Mesenchymal stem cell (in vitro differentiated cells and primary cell): ENCODE results near the gene LIN28B.

Source experiments
- DNase-seq: peaks from one replicate; pipeline ENCODE4 v3.0.0-alpha.2; 2013
- H2AFZ ChIP-seq: one replicate; pipeline ENCODE4 v1.6.1; 2013; ENCODE audit warnings: low read depth, mild to moderate bottlenecking, control low read depth, inconsistent platforms, low read length, moderate library complexity
- H2AK5ac ChIP-seq: 2 replicates; pipeline ENCODE4 v1.6.1; 2013; ENCODE audit warnings: low read length, moderate library complexity, mild to moderate bottlenecking, inconsistent platforms; ENCODE audit not compliant: severe bottlenecking
- H2BK120ac ChIP-seq: one replicate; pipeline ENCODE4 v1.6.1; 2013; ENCODE audit warnings: low read depth, mild to moderate bottlenecking, inconsistent platforms, low read length, moderate library complexity
- H2BK12ac ChIP-seq, 2 experiments: one replicate each; pipeline ENCODE4 v1.6.1; 2013; ENCODE audit warnings: inconsistent platforms in 2 of 2, low read length in 2 of 2, mild to moderate bottlenecking in 2 of 2, moderate library complexity in 2 of 2, control low read depth in 1 of 2
- H2BK15ac ChIP-seq: one replicate; pipeline ENCODE4 v1.6.1; 2013; ENCODE audit warnings: mild to moderate bottlenecking, low read depth, inconsistent platforms; ENCODE audit not compliant: poor library complexity, severe bottlenecking
- H2BK5ac ChIP-seq: 2 replicates; pipeline ENCODE4 v1.6.1; 2013; ENCODE audit warnings: low read depth, mild to moderate bottlenecking, low read length, control low read depth, inconsistent platforms; ENCODE audit not compliant: poor library complexity, severe bottlenecking
- H3K14ac ChIP-seq, 2 experiments: one replicate each; pipeline ENCODE4 v1.6.1; 2013; ENCODE audit warnings: inconsistent platforms in 2 of 2, low read length in 2 of 2, control low read depth in 1 of 2, mild to moderate bottlenecking in 1 of 2, moderate library complexity in 1 of 2
- H3K18ac ChIP-seq, 2 experiments: one replicate each; pipeline ENCODE4 v1.6.1; 2013; ENCODE audit warnings: inconsistent platforms in 2 of 2, low read length in 2 of 2, control low read depth in 1 of 2, low read depth in 1 of 2, mild to moderate bottlenecking in 1 of 2
- H3K23ac ChIP-seq, 2 experiments: one replicate each; pipeline ENCODE4 v1.6.1; 2013; ENCODE audit warnings: inconsistent platforms in 2 of 2, low read length in 2 of 2, mild to moderate bottlenecking in 2 of 2, moderate library complexity in 2 of 2, control low read depth in 1 of 2
- H3K27ac ChIP-seq: 2 replicates; pipeline ENCODE4 v1.5.1; 2013; ENCODE audit warnings: mild to moderate bottlenecking, moderate library complexity, low read length, control low read depth, inconsistent platforms; ENCODE audit not compliant: poor library complexity, severe bottlenecking
- H3K27me3 ChIP-seq, 2 experiments: 2 replicates each; pipeline versions ENCODE4 v1.6.1 to v1.7.0; 2013; ENCODE audit warnings: low read length in 2 of 2, mild to moderate bottlenecking in 2 of 2, moderate library complexity in 2 of 2, control low read depth in 1 of 2, inconsistent platforms in 1 of 2; ENCODE audit not compliant: control insufficient read depth in 1 of 2, insufficient read depth in 1 of 2
- H3K36me3 ChIP-seq, 2 experiments: 2 replicates each; pipeline versions ENCODE4 v1.6.1 to v1.7.0; 2013; ENCODE audit warnings: low read length in 2 of 2, control low read depth in 1 of 2, inconsistent platforms in 1 of 2, low read depth in 1 of 2, mild to moderate bottlenecking in 1 of 2; ENCODE audit not compliant: insufficient read depth in 2 of 2, control insufficient read depth in 1 of 2
- H3K4ac ChIP-seq, 2 experiments: one replicate each; pipeline ENCODE4 v1.6.1; 2013; ENCODE audit warnings: inconsistent platforms in 2 of 2, low read length in 2 of 2, mild to moderate bottlenecking in 2 of 2, moderate library complexity in 2 of 2, control low read depth in 1 of 2, low read depth in 1 of 2
- H3K4me1 ChIP-seq: 2 replicates; pipeline ENCODE4 v1.6.1; 2013; ENCODE audit warnings: low read depth, low read length, control low read depth; ENCODE audit not compliant: control insufficient read depth, insufficient read depth
- H3K4me2 ChIP-seq: 2 replicates; pipeline ENCODE4 v1.6.1; 2013; ENCODE audit warnings: low read length, mild to moderate bottlenecking, inconsistent platforms; ENCODE audit not compliant: poor library complexity, severe bottlenecking
- H3K4me3 ChIP-seq, 2 experiments: 2 replicates each; pipeline versions ENCODE4 v1.5.1 to v1.7.0; 2013; ENCODE audit warnings: low read length in 2 of 2, mild to moderate bottlenecking in 2 of 2, control low read depth in 1 of 2, low read depth in 1 of 2; ENCODE audit not compliant: insufficient read depth in 1 of 2
- H3K79me1 ChIP-seq: replicated peaks from 2 replicates; pipeline ENCODE4 v1.6.1; 2013; ENCODE audit warnings: mild to moderate bottlenecking, control low read depth, low read length, inconsistent platforms; ENCODE audit not compliant: poor library complexity, severe bottlenecking
- H3K9ac ChIP-seq: 2 replicates; pipeline ENCODE4 v1.7.0; 2013; ENCODE audit warnings: mild to moderate bottlenecking, low read length, moderate library complexity
- H3K9me3 ChIP-seq: 2 replicates; pipeline ENCODE4 v1.7.0; 2013; ENCODE audit warnings: mild to moderate bottlenecking, low read length; ENCODE audit not compliant: control insufficient read depth
- H4K8ac ChIP-seq: one replicate; pipeline ENCODE4 v1.6.1; 2013; ENCODE audit warnings: inconsistent platforms, mild to moderate bottlenecking, low read length, moderate library complexity
- H4K91ac ChIP-seq: one replicate; pipeline ENCODE4 v1.6.1; 2013; ENCODE audit warnings: mild to moderate bottlenecking, low read length, inconsistent platforms
- WGBS: methylation state at CpG from one replicate; pipeline ENCODE4 v1.1.7; 2013; ENCODE audit warnings: mixed read lengths; 5-methylcytosine and 5-hydroxymethylcytosine counted together

The LIN28B gene

GRCh38 chr6:105111871-105112270 is 155.0 kb downstream of the LIN28B start:
- H2BK120ac ChIP-seq, result no peak overlapping the region
- no peaks in the 10 kb centered on the region for H3K4me1 ChIP-seq
- peaks cover 0 to 10% of the 10 kb centered on the region in 2 experiments for H3K36me3 ChIP-seq
- no peak for DNase-seq
- H3K9ac ChIP-seq, result no peak overlapping the region
- H4K8ac ChIP-seq, result no peak overlapping the region
- H4K91ac ChIP-seq, result no peak overlapping the region
- H3K18ac ChIP-seq, result no peak overlapping the region
- H3K14ac ChIP-seq, result no peak overlapping the region
- no peak overlapping the region for H2AK5ac ChIP-seq
- no peak overlapping the region for H2BK15ac ChIP-seq
- no peak overlapping the region for H2AFZ ChIP-seq
- H3K9me3 ChIP-seq, result no peaks in the 10 kb centered on the region
- no peak overlapping the region for H3K4ac ChIP-seq
- no peak overlapping the region for H3K23ac ChIP-seq
- H3K27me3 ChIP-seq, result no peaks in the 10 kb centered on the region
- H3K4me2 ChIP-seq, result no peak overlapping the region
- no peak overlapping the region for H2BK5ac ChIP-seq
- no peak overlapping the region for H3K27ac ChIP-seq
- WGBS, result 97% methylated on average over 2 of the region's 2 CpGs
- no peaks in the 10 kb centered on the region for H3K79me1 ChIP-seq
- H3K4me3 ChIP-seq, result no peak overlapping the region
- H2BK12ac ChIP-seq, result no peak overlapping the region

- Histone ChIP-seq H3K27me3 (no peaks in the 10 kb centered on the region), H3K14ac (no peak overlapping the region), H3K18ac (no peak overlapping the region), H3K4me3 (no peak overlapping the region), H3K27ac (no peak overlapping the region), H2BK15ac (no peak overlapping the region), H2BK5ac (no peak overlapping the region), H2AK5ac (no peak overlapping the region), H3K79me1 (no peaks in the 10 kb centered on the region), H3K23ac (no peak overlapping the region), H3K4ac (no peak overlapping the region), H4K8ac (no peak overlapping the region), H4K91ac (no peak overlapping the region), H2BK120ac (no peak overlapping the region), H3K4me1 (no peaks in the 10 kb centered on the region), H2AFZ (no peak overlapping the region), H3K9ac (no peak overlapping the region), H2BK12ac (no peak overlapping the region), H3K36me3 (peaks cover 0 to 15% of the 10 kb centered on the region in 2 experiments), H3K4me2 (no peak overlapping the region), H3K9me3 (no peaks in the 10 kb centered on the region)
- no peak for DNase-seq
- WGBS, result 100% methylated on average over 1 of the region's 1 CpG
Observed at GRCh38 chr6:105112577-105112976, 155.7 kb downstream of the LIN28B start.

- Histone ChIP-seq H2AFZ (no peak overlapping the region), H3K4me2 (no peak overlapping the region), H3K4me1 (no peaks in the 10 kb centered on the region), H3K9me3 (no peaks in the 10 kb centered on the region), H3K79me1 (no peaks in the 10 kb centered on the region), H2BK12ac (no peak overlapping the region), H3K9ac (no peak overlapping the region), H2BK120ac (no peak overlapping the region), H2AK5ac (no peak overlapping the region), H3K27ac (no peak overlapping the region), H4K8ac (no peak overlapping the region), H3K36me3 (peaks cover 0 to 14% of the 10 kb centered on the region in 2 experiments), H3K27me3 (no peaks in the 10 kb centered on the region), H3K14ac (no peak overlapping the region), H3K18ac (no peak overlapping the region), H4K91ac (no peak overlapping the region), H2BK5ac (no peak overlapping the region), H3K4me3 (no peak overlapping the region), H2BK15ac (no peak overlapping the region), H3K4ac (no peak overlapping the region), H3K23ac (no peak overlapping the region)
- DNase-seq, result no peak
- 97% methylated on average over 5 of the region's 6 CpGs for WGBS
Observed at GRCh38 chr6:105113422-105113821, 156.5 kb downstream of the LIN28B start.

GRCh38 chr6:105116150-105116549 is 159.2 kb downstream of the LIN28B start:
- H2BK15ac ChIP-seq, result no peak overlapping the region
- WGBS, result 80% methylated on average over 5 of the region's 5 CpGs
- DNase-seq, result no peak

More at GRCh38 chr6:105116150-105116549, 159.2 kb downstream of the LIN28B start:
- Histone ChIP-seq H3K9me3 (no peaks in the 10 kb centered on the region), H3K18ac (no peak overlapping the region), H3K27ac (no peak overlapping the region), H3K4me2 (no peak overlapping the region), H2BK12ac (no peak overlapping the region), H3K14ac (peak overlapping the region in 1 of 2 experiments; percentile 38), H3K36me3 (peaks cover 0 to 14% of the 10 kb centered on the region in 2 experiments), H3K23ac (no peak overlapping the region), H4K8ac (no peak overlapping the region), H2BK120ac (no peak overlapping the region), H3K4me1 (no peaks in the 10 kb centered on the region), H3K4ac (no peak overlapping the region), H2AK5ac (no peak overlapping the region), H3K4me3 (no peak overlapping the region), H3K9ac (no peak overlapping the region), H3K79me1 (no peaks in the 10 kb centered on the region), H3K27me3 (no peaks in the 10 kb centered on the region), H2AFZ (no peak overlapping the region), H4K91ac (no peak overlapping the region), H2BK5ac (no peak overlapping the region)
